PC-9 (cell line): Measurements from ENCODE around the gene GPS1. TPM values are rescaled to one million over a fixed set of nuclear protein-coding genes. Genes with fewer than 3 reads are reported as not detected.

Source experiments
- BruUV-seq: library from RNA; stranded (reverse); fragments of 400-500 nt; replicated peaks from 2 replicates; lab custom pipeline; 2021; lab: Mats Ljungman, UMichigan
- CTCF ChIA-PET: fragments of 300-600 bp; sonication (Branson Sonifier 250); formaldehyde crosslinking; loops from one replicate; lab custom pipeline; 2022; ENCODE audit warnings: antibody characterized with exemption; lab: Charles Lee
- POLR2A ChIA-PET: fragments of 300-600 bp; sonication (Branson Sonifier 250); formaldehyde crosslinking; loops from one replicate; lab custom pipeline; 2022; ENCODE audit warnings: antibody characterized with exemption; ENCODE audit not compliant: unreplicated experiment; lab: Charles Lee
- DNase-seq, 2 experiments: peaks; one replicate each; pipeline versions ENCODE4 v3.0.0 to v3.0.0-alpha.2; 2015 to 2022; ENCODE audit warnings: mixed read lengths in 1 of 2
- H2AFZ ChIP-seq: fragments of 200-600 bp; sonication (generic); 2 replicates; pipeline ENCODE4 v1.8.1; 2017; ENCODE audit warnings: antibody characterized with exemption
- H3F3A ChIP-seq: fragments of 200-600 bp; sonication (generic); 2 replicates; pipeline ENCODE4 v1.8.1; 2017; ENCODE audit warnings: antibody characterized with exemption, mild to moderate bottlenecking, low read depth; ENCODE audit not compliant: insufficient read depth
- H3K27ac ChIP-seq: fragments of 200-600 bp; sonication (generic); 2 replicates; pipeline ENCODE4 v1.6.1; 2016; ENCODE audit warnings: mixed run types
- H3K27me3 ChIP-seq: fragments of 200-600 bp; sonication (generic); 2 replicates; pipeline ENCODE4 v1.6.1; 2016; ENCODE audit warnings: low read depth, mixed run types; ENCODE audit not compliant: insufficient read depth
- H3K36me3 ChIP-seq: fragments of 200-600 bp; sonication (generic); 2 replicates; pipeline ENCODE4 v1.6.1; 2016; ENCODE audit warnings: low read depth, mixed run types
- H3K4me1 ChIP-seq: fragments of 200-600 bp; sonication (generic); replicated peaks from 2 replicates; pipeline ENCODE4 v1.6.1; 2016; ENCODE audit warnings: mixed run types; ENCODE audit not compliant: insufficient read depth
- H3K4me2 ChIP-seq: fragments of 200-600 bp; sonication (generic); 2 replicates; pipeline ENCODE4 v1.6.1; 2017; ENCODE audit warnings: mixed run types
- H3K4me3 ChIP-seq: fragments of 200-600 bp; sonication (generic); 2 replicates; pipeline ENCODE4 v1.6.1; 2016; ENCODE audit warnings: mixed run types
- H3K79me2 ChIP-seq: fragments of 200-600 bp; sonication (generic); 2 replicates; pipeline ENCODE4 v1.6.1; 2017; ENCODE audit warnings: low read depth, mixed run types
- H3K9me2 ChIP-seq: fragments of 200-600 bp; sonication (generic); 2 replicates; pipeline ENCODE4 v1.8.1; 2017; ENCODE audit warnings: mild to moderate bottlenecking; ENCODE audit not compliant: insufficient read depth
- H3K9me3 ChIP-seq: fragments of 200-600 bp; sonication (generic); 2 replicates; pipeline ENCODE4 v1.8.1; 2016; ENCODE audit warnings: low read depth; ENCODE audit not compliant: insufficient read depth
- H4K20me1 ChIP-seq: fragments of 200-600 bp; sonication (generic); 2 replicates; pipeline ENCODE4 v1.8.1; 2017; ENCODE audit not compliant: insufficient read depth
- CTCF ChIP-seq: fragments of 200-600 bp; sonication (generic); conservative IDR thresholded peaks from 2 replicates; pipeline ENCODE4 v1.6.1; 2017; ENCODE audit warnings: mixed run types, antibody characterized with exemption, mild to moderate bottlenecking, moderate library complexity
- EZH2 ChIP-seq: fragments of 200-600 bp; sonication (generic); IDR thresholded peaks from 2 replicates; pipeline ENCODE4 v1.8.0; 2017; ENCODE audit warnings: antibody characterized with exemption, low read depth
- intact Hi-C: fragments of 100-400 bp; cut with micrococcal nuclease; formaldehyde crosslinking; loops from one replicate; pipeline ENCODE4 v1.10.0; 2022; ENCODE audit not compliant: unreplicated experiment
- total RNA-seq: library from RNA; stranded (reverse); gene quantifications from 2 replicates; pipeline ENCODE4 v1.2.3, GENCODE V29; 2021

Gene GPS1
- total RNA-seq, 1 experiment from 2014 or later, result 121 TPM

DNA sequence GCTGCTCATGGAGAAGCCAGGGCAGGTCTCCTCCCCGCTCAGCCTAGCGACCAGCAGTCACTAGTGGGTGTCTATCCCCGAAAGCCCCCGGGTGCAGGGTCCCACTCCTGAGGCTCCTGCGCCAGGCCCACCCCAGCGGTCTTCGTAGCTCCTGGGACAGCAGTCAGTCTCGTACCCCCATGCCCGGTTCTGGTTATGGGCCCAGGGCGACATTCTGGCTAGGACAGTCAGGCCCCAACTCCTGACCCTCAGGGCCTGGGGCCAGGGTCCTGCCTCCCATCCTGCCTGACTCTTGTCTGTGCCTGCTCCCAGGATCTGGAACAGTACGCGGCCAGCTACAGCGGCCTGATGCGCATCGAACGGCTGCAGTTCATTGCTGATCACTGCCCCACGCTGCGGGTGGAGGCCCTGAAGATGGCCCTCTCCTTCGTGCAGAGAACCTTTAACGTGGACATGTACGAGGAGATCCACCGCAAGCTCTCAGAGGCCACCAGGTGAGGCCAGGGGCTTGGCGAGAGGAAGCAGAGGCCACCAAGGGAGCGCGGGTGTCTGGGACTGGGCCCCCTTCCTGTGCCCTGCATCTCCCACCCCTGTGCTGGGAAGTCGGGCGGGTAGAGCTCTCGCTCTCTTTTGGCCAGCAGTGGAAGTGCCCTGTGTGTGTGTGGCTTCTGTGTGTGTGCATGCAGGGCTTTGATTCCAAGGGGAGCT lies 2.0 kb downstream of the GPS1 start:
- CTCF ChIA-PET, result no interaction called here
- no TSS peak for BruUV-seq

DNA sequence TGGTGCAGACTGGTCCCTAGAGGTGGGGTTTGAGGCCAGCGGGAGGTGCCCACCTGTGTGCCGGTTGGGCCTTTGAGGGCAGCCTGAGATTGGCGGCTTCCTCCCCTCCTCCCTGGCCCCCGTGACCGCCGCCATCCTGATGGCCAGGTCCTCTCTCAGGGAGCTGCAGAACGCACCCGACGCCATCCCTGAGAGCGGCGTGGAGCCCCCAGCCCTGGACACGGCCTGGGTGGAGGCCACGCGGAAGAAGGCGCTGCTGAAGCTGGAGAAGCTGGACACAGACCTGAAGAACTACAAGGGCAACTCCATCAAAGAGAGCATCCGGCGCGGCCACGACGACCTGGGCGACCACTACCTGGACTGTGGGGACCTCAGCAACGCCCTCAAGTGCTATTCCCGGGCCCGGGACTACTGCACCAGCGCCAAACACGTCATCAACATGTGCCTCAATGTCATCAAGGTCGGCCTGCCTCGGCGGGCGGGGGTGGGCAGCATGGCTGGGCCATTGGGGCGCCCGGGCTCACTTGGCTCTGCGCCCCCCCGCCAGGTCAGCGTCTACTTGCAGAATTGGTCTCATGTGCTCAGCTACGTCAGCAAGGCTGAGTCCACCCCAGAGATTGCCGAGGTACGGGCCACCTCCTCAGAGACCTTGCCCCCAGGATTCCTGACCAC lies 2.8 kb downstream of the GPS1 start:
- Histone ChIP-seq H3K36me3 (no peaks in the 10 kb centered on the region), H2AFZ (no peak overlapping the region), H3K9me3 (no peaks in the 10 kb centered on the region), H3K79me2 (peaks cover 13% of the 10 kb centered on the region), H3K27me3 (no peaks in the 10 kb centered on the region), H3K9me2 (no peaks in the 10 kb centered on the region), H3K4me1 (no peaks in the 10 kb centered on the region), H3K4me3 (no peak overlapping the region), H4K20me1 (no peaks in the 10 kb centered on the region), H3F3A (no peaks in the 10 kb centered on the region), H3K27ac (no peak overlapping the region), H3K4me2 (no peak overlapping the region)
- no peak for DNase-seq
- TF ChIP-seq CTCF, result no peak
- TF ChIP-seq EZH2, result no peak
- BruUV-seq, result no TSS peak
- CTCF ChIA-PET, result no interaction called here
- intact Hi-C loops, result no loop called here
- POLR2A ChIA-PET, result no interaction called here

More for the DNA sequence above, 2.0 kb downstream of the GPS1 start:
- H3K4me1 ChIP-seq, result no peaks in the 10 kb centered on the region
- POLR2A ChIA-PET, result no interaction called here
- no peaks in the 10 kb centered on the region for H3K36me3 ChIP-seq
- no peak overlapping the region for H3K27ac ChIP-seq
- no peaks in the 10 kb centered on the region for H3K9me3 ChIP-seq
- no peak overlapping the region for H2AFZ ChIP-seq
- no peak overlapping the region for H3K4me3 ChIP-seq
- no peak for DNase-seq
- TF ChIP-seq EZH2, result no peak
- no peak for TF ChIP-seq CTCF
- H4K20me1 ChIP-seq, result no peaks in the 10 kb centered on the region
- no peaks in the 10 kb centered on the region for H3K9me2 ChIP-seq
- H3F3A ChIP-seq, result no peaks in the 10 kb centered on the region
- peak overlapping the region; percentile 88; the same call in 1 of the 2 replicates for H3K4me2 ChIP-seq
- intact Hi-C loops, result no loop called here
- H3K79me2 ChIP-seq, result peaks cover 13% of the 10 kb centered on the region
- no peaks in the 10 kb centered on the region for H3K27me3 ChIP-seq

GRCh38 chr17:82055023-82055964 lies 3.6 kb downstream of the GPS1 start:
- Histone ChIP-seq H3F3A (no peaks in the 10 kb centered on the region), H3K9me2 (no peaks in the 10 kb centered on the region), H2AFZ (no peak overlapping the region), H3K79me2 (peaks cover 13% of the 10 kb centered on the region), H3K27me3 (no peaks in the 10 kb centered on the region), H3K4me3 (no peak overlapping the region), H3K9me3 (no peaks in the 10 kb centered on the region), H3K4me2 (no peak overlapping the region), H3K36me3 (no peaks in the 10 kb centered on the region), H3K4me1 (no peaks in the 10 kb centered on the region), H3K27ac (no peak overlapping the region), H4K20me1 (no peaks in the 10 kb centered on the region)
- ChIA-PET POLR2A (no interaction called here), CTCF (no interaction called here)
- TF ChIP-seq CTCF (no peak), EZH2 (no peak)
- no TSS peak for BruUV-seq
- intact Hi-C loops, result no loop called here
- DNase-seq, result no peak
